HFFc6 (cell line): ENCODE data around the gene ARHGAP15. TPM values are rescaled to one million over a fixed set of nuclear protein-coding genes. Genes with fewer than 3 reads are reported as not detected.

Experiments
- DNase-seq: peaks from one replicate; pipeline ENCODE4 v3.0.0-alpha.2; 2018
- H3K27ac Mint-ChIP-seq: 2 replicates; pipeline ENCODE4 v1.8.0; 2020; ENCODE audit warnings: mild to moderate bottlenecking, mixed read lengths
- H3K27me3 Mint-ChIP-seq: 2 replicates; pipeline ENCODE4 v1.8.0; 2021; ENCODE audit warnings: mild to moderate bottlenecking, moderate library complexity, mixed read lengths; ENCODE audit not compliant: insufficient read depth
- H3K36me3 Mint-ChIP-seq: 2 replicates; pipeline ENCODE4 v1.8.0; 2021; ENCODE audit warnings: low read depth, mixed read lengths
- H3K4me1 Mint-ChIP-seq: 2 replicates; pipeline ENCODE4 v1.8.0; 2020; ENCODE audit warnings: low read depth, mixed read lengths
- H3K4me3 Mint-ChIP-seq: 2 replicates; pipeline ENCODE4 v1.8.0; 2020; ENCODE audit warnings: mild to moderate bottlenecking, moderate library complexity, mixed read lengths
- H3K9me3 Mint-ChIP-seq: 2 replicates; pipeline ENCODE4 v1.8.0; 2020; ENCODE audit warnings: mild to moderate bottlenecking, mixed read lengths
- CTCF ChIP-seq: fragments of 200-600 bp; sonication (generic); IDR thresholded peaks from 2 replicates; pipeline ENCODE4 v1.5.0; 2021; ENCODE audit warnings: antibody characterized with exemption, mild to moderate bottlenecking
- total RNA-seq, 6 experiments: library from RNA; stranded (reverse); fragmentation: NEBNext Ultra II Directional; extraction: Animal tissue kit (Norgen Biotek cat#: 25700); gene quantifications; 2 replicates in 1 of 6; 3 replicates in 5 of 6; pipeline ENCODE4 v1.2.3, GENCODE V29; 2021

Gene ARHGAP15
- total RNA-seq, 6 experiments from 2014 or later, result not detected

DNA sequence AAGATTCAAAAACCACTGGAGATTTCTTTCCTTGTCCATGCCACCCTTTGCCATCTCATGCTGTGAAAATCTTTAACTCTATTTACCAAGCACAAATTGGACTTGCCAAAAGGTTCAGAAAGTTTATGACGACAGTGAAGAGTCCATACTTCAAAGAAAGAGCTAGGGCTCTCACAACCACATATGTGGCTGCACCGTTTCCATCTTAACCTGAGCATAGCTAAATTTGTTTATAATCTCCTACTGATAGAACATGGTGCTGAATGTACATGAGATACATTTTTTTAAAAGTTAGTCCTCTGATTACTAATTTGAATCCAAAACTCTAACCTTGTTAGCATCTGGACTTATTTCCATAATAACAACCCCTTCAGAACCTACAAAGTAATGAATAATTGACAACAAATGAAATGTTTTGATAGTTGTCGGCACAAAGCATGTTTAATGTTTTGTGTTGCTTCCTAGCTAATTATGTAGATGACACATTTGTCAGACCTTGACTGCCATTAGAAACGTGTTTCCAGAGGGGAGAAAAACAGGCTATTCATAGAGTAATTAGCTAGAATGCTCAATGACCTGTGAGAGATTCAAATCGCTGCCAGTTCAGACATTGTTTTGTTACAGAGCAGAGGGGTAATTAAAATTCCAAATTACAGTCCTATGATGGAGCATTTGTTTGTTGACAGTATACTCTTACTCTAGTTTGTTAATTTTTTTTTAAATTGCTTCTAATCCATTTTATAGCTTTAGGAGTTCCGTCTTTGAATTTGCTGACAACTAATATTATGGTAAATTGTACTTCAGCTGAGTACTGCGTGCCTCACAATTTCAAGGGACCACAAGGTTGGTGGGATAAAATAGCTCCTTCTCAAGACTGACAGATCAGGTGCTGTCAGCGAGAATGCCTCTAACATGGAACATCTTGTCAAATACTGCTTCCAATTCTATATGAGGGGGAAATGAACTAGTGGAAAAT lies 31.8 kb downstream of the ARHGAP15 start:
- TF ChIP-seq CTCF, result no peak
- H3K4me1 Mint-ChIP-seq, result no peaks in the 10 kb centered on the region
- no peaks in the 10 kb centered on the region for H3K36me3 Mint-ChIP-seq
- no peak for DNase-seq
- H3K9me3 Mint-ChIP-seq, result no peaks in the 10 kb centered on the region
- no peak overlapping the region for H3K27ac Mint-ChIP-seq
- no peak overlapping the region for H3K4me3 Mint-ChIP-seq
- peaks cover 3% of the 10 kb centered on the region for H3K27me3 Mint-ChIP-seq

DNA sequence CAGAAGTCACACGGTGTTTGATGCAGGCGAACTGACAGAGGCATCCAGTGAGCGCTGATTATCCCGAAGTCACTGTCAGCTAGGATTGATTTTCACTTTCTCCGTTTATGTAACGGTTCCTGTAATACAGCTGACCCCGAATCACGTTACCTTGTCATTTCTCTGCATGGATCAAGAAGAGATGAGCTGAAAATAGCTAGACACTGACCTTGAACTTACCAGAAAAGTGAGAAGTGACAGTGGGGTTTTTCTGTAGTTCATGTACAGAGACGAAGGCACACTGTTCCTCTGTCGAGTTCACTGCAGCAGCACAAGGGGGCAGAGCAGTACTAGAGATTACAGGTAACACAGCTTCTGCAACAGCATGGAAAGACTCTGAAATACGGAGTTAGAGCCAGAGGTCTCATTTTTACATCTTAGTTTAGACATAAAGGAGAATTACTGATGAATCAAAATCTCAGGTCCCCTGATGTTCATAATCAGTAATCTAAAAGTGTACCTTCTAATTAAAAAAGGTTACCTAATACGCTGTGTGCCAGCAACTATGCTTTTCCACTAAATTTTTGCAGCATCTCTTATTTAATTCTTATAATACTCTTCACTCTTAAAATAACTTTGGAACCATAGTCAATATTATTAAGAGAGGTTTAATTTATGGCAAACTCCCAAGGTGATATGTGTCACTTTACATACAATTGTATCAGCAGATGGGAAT lies 33.1 kb downstream of the ARHGAP15 start:
- H3K36me3 Mint-ChIP-seq, result no peaks in the 10 kb centered on the region
- no peak overlapping the region for H3K27ac Mint-ChIP-seq
- DNase-seq, result peak; percentile 43
- H3K9me3 Mint-ChIP-seq, result no peaks in the 10 kb centered on the region
- H3K4me1 Mint-ChIP-seq, result no peaks in the 10 kb centered on the region
- H3K27me3 Mint-ChIP-seq, result peaks cover 3% of the 10 kb centered on the region
- H3K4me3 Mint-ChIP-seq, result no peak overlapping the region
- TF ChIP-seq CTCF, result peak; percentile 67

GRCh38 chr2:143162997-143163396 lies 33.8 kb downstream of the ARHGAP15 start:
- Mint-ChIP-seq H3K36me3 (no peaks in the 10 kb centered on the region), H3K27ac (no peak overlapping the region), H3K4me3 (no peak overlapping the region), H3K4me1 (no peaks in the 10 kb centered on the region), H3K27me3 (peaks cover 3% of the 10 kb centered on the region), H3K9me3 (no peaks in the 10 kb centered on the region)
- no peak for DNase-seq
- TF ChIP-seq CTCF, result no peak

DNA sequence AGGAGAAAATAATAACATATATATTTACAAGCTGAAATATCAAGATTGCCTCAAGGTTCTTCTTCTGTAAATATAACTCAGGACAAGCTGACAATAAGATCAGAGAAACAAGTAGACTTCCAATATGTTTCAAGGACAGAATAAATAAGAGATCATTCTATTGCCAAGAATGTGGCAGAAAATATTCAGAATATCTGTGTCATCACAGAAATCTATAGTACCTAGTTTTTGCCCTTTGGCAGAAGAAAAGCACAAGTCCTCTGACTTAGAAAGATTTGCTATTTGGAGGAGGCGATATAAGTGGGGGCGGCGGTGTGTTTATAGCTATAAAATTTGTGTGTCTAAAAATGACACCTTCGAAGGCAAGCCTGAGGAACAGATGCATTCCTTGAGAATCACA lies 34.3 kb downstream of the ARHGAP15 start:
- Mint-ChIP-seq H3K4me3 (no peak overlapping the region), H3K9me3 (no peaks in the 10 kb centered on the region), H3K27ac (no peak overlapping the region), H3K4me1 (no peaks in the 10 kb centered on the region), H3K27me3 (peaks cover 1% of the 10 kb centered on the region), H3K36me3 (no peaks in the 10 kb centered on the region)
- no peak for DNase-seq
- no peak for TF ChIP-seq CTCF

DNA sequence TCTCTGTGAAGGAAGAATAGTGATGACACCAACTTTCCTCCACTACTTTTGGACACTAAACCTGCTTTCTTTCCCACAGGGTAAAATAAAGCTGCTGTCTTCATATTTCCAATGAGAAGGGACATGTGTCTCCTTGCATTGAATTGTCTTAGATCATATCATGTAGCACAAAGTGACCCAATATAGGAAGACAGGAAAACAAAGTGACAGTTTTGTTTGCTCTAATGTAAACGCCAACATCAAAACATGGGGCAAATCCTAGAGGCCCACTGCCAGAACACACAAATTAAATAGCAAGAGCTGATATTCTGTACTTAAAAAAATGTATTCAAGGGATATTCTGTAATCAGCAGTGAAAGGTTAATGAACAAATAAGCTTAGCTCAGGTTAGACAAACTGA lies 36.1 kb downstream of the ARHGAP15 start:
- no peaks in the 10 kb centered on the region for H3K36me3 Mint-ChIP-seq
- TF ChIP-seq CTCF, result no peak
- no peak for DNase-seq
- H3K27me3 Mint-ChIP-seq, result no peaks in the 10 kb centered on the region; the same call in 1 of the 2 replicates
- H3K9me3 Mint-ChIP-seq, result no peaks in the 10 kb centered on the region
- H3K27ac Mint-ChIP-seq, result no peak overlapping the region
- no peaks in the 10 kb centered on the region for H3K4me1 Mint-ChIP-seq
- no peak overlapping the region for H3K4me3 Mint-ChIP-seq
